ENCODE measurements around the gene ST7L. TPM values are rescaled to one million over a fixed set of nuclear protein-coding genes. Genes with fewer than 3 reads are reported as not detected.
A peak's percentile ranks its signal among the peaks of the same experiment; 100 is the strongest.

The ST7L gene
- total RNA-seq, 2 donors from 2014 or later, result 20.3 to 32.2 TPM

DNA sequence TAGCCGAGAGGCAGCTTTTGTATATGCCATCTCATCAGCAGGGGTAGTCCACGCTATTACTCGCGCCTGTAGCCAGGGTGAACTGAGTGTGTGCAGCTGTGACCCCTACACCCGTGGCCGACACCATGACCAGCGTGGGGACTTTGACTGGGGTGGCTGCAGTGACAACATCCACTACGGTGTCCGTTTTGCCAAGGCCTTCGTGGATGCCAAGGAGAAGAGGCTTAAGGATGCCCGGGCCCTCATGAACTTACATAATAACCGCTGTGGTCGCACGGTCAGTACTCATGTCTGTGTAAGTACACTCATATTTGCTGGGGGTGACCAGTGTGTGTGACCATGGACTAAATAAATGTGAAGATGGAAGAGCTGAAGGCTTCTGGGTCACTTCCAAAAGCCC lies 102.8 kb downstream of the ST7L start:
- TF ChIP-seq, protein P1, sequence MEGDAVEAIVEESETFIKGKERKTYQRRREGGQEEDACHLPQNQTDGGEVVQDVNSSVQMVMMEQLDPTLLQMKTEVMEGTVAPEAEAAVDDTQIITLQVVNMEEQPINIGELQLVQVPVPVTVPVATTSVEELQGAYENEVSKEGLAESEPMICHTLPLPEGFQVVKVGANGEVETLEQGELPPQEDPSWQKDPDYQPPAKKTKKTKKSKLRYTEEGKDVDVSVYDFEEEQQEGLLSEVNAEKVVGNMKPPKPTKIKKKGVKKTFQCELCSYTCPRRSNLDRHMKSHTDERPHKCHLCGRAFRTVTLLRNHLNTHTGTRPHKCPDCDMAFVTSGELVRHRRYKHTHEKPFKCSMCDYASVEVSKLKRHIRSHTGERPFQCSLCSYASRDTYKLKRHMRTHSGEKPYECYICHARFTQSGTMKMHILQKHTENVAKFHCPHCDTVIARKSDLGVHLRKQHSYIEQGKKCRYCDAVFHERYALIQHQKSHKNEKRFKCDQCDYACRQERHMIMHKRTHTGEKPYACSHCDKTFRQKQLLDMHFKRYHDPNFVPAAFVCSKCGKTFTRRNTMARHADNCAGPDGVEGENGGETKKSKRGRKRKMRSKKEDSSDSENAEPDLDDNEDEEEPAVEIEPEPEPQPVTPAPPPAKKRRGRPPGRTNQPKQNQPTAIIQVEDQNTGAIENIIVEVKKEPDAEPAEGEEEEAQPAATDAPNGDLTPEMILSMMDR (IDR thresholded peaks at IDR 0.05), result no peak
- H3K27me3 ChIP-seq (replicated peaks; ENCODE audit: insufficient read depth), result no peaks in the 10 kb centered on the region

GRCh38 chr1:112515311-112516009 lies 103.5 kb downstream of the ST7L start:
- no peak for ATAC-seq (ENCODE audit: insufficient number of reproducible peaks, low FRiP score, low read depth)

More for the DNA sequence above, 102.8 kb downstream of the ST7L start:
- no peak overlapping the region for H3K27ac ChIP-seq
- H3K9me3 ChIP-seq, result no peaks in the 10 kb centered on the region
- ATAC-seq (ENCODE audit: insufficient number of reproducible peaks, low FRiP score, low read depth) (no peak), DNase-seq (ENCODE audit: low spot score) (no peak)
- H3K36me3 ChIP-seq, result peaks cover 4% of the 10 kb centered on the region
- H3K4me1 ChIP-seq (ENCODE audit: control insufficient read depth in 1 of 2, low read depth in 2 of 2), result peaks cover 0 to 10% of the 10 kb centered on the region in 2 donors
- H3K4me3 ChIP-seq, result no peak overlapping the region

GRCh38 chr1:112514901-112515300 lies 104.0 kb downstream of the ST7L start:
- no peaks in the 10 kb centered on the region for H3K27me3 ChIP-seq (replicated peaks; ENCODE audit: insufficient read depth)
- DNase-seq (ENCODE audit: low spot score) (no peak), ATAC-seq (ENCODE audit: insufficient number of reproducible peaks, low FRiP score, low read depth) (no peak)
- TF ChIP-seq, protein P1 (IDR thresholded peaks at IDR 0.05), result no peak
- no peaks in the 10 kb centered on the region for H3K36me3 ChIP-seq
- H3K4me3 ChIP-seq, result no peak overlapping the region
- H3K4me1 ChIP-seq (ENCODE audit: control insufficient read depth in 1 of 2, low read depth in 2 of 2), result peaks cover 0 to 10% of the 10 kb centered on the region in 2 donors
- no peaks in the 10 kb centered on the region for H3K9me3 ChIP-seq
- no peak overlapping the region for H3K27ac ChIP-seq

More at GRCh38 chr1:112515311-112516009, 103.5 kb downstream of the ST7L start:
- H3K4me1 ChIP-seq (ENCODE audit: control insufficient read depth in 1 of 2, low read depth in 2 of 2), result peaks cover 0 to 10% of the 10 kb centered on the region in 2 donors
- no peak overlapping the region for H3K4me3 ChIP-seq
- H3K36me3 ChIP-seq, result peaks cover 2% of the 10 kb centered on the region
- H3K27ac ChIP-seq, result no peak overlapping the region
- no peak for DNase-seq (ENCODE audit: low spot score)
- TF ChIP-seq, protein P1 (IDR thresholded peaks at IDR 0.05), result no peak
- H3K9me3 ChIP-seq, result no peaks in the 10 kb centered on the region
- no peaks in the 10 kb centered on the region for H3K27me3 ChIP-seq (replicated peaks; ENCODE audit: insufficient read depth)

- H3K4me3 ChIP-seq, result no peak overlapping the region
- H3K36me3 ChIP-seq, result no peaks in the 10 kb centered on the region
- H3K4me1 ChIP-seq (ENCODE audit: control insufficient read depth in 1 of 2, low read depth in 2 of 2), result peaks cover 0 to 19% of the 10 kb centered on the region in 2 donors
- H3K9me3 ChIP-seq, result no peaks in the 10 kb centered on the region
- ATAC-seq (ENCODE audit: insufficient number of reproducible peaks, low FRiP score, low read depth), result no peak
- peak overlapping the region in 1 of 2 donors; percentile 41 for H3K27ac ChIP-seq
- no peak for DNase-seq (ENCODE audit: low spot score)
- no peaks in the 10 kb centered on the region for H3K27me3 ChIP-seq (replicated peaks; ENCODE audit: insufficient read depth)
- TF ChIP-seq, protein P1 (IDR thresholded peaks at IDR 0.05), result no peak
These were observed 105.7 kb downstream of the ST7L start for GRCh38 chr1:112513112-112513870.

DNA sequence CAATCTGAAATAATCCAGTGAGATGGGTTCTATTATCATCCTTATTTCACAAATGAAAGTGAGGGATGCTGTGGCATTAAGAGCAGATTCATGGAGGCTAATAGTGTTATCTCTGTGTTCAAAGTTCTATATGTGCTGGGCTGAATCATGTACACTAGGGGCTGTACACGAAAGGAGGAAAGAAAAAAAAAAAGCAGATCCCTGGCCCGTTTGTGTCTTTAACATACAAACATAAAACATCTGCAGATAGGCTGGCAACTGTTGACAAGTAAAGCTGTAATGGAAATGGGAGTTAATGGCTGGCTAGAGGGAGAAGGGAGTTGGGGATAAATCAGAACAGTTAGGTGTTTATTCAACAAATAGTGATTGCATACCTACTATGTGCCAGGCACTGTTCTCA lies 107.0 kb downstream of the ST7L start:
- Histone ChIP-seq H3K27ac (peak overlapping the region in 1 of 2 donors; percentile 41), H3K9me3 (no peaks in the 10 kb centered on the region), H3K36me3 (no peaks in the 10 kb centered on the region), H3K4me1 (ENCODE audit: control insufficient read depth in 1 of 2, low read depth in 2 of 2) (peaks cover 4 to 26% of the 10 kb centered on the region in 2 donors), H3K27me3 (replicated peaks; ENCODE audit: insufficient read depth) (no peaks in the 10 kb centered on the region), H3K4me3 (no peak overlapping the region)
- DNase-seq (ENCODE audit: low spot score) (no peak), ATAC-seq (ENCODE audit: insufficient number of reproducible peaks, low FRiP score, low read depth) (no peak)
- TF ChIP-seq, protein P1 (IDR thresholded peaks at IDR 0.05), result no peak

All from thoracic aorta (tissue), 2 donors.